GM15510 (cell line): Measurements from ENCODE around the gene MAP3K9.

Experiments
- POLR2A ChIP-seq: IDR thresholded peaks from 3 replicates; pipeline ENCODE4 v1.6.1; 2011; ENCODE audit warnings: borderline replicate concordance; ENCODE audit not compliant: insufficient read length; ENCODE audit errors: extremely low read depth

MAP3K9 gene

GRCh38 chr14:70804556-70805162 lies 4.7 kb downstream of the MAP3K9 start:
- no peak for TF ChIP-seq POLR2A

DNA sequence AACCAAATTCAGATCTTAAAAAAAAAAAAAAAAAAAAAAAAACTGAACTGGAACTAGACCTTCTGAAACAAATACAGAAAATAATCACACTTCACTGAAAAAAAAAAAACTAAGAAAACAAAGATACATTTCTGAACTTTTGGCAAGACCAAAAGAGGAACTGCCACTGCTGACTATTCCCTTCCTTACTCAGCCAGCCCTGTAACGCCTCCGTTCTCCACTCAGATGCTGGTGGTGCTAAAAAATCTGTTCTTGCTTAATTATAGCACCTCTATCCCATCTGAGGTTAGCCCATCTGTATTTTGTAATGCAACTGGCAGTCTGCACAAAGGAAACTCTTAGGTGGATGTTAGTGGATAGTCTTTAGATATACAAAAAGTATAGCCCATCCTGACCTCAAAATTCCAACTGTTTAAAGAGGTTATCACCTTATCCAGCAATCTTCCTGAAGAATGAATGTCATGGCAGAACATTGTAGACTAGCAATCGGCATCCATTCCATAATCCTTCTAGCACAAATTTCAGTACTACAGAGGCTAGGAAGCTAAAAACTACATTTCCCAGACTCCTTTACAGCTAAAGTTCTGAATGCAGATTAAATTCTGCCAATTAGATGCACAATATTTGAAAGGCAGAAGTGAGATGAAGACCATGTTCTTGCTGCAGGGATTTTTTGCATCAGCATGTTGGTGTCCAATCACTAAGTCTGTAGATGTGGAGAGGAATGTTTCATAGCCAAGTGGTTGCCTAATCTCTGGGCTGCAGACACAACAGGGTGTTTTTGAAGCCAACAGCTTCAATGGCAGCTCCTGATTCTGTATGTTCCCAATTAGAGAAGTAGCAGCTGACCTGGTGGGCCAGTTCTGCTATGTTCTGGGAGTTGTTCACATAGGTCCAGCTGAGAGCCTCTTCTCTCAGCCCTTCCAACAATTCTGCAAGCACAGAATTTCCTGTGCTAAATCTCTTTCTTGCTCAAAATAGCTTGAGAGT lies 5.7 kb downstream of the MAP3K9 start:
- TF ChIP-seq POLR2A = no peak

GRCh38 chr14:70802379-70802778 lies 6.9 kb downstream of the MAP3K9 start:
- no peak for TF ChIP-seq POLR2A

- no peak for TF ChIP-seq POLR2A
Measured at GRCh38 chr14:70801836-70802235, 7.5 kb downstream of the MAP3K9 start.

- TF ChIP-seq POLR2A = no peak
Measured at GRCh38 chr14:70796551-70796950, 12.8 kb downstream of the MAP3K9 start.

GRCh38 chr14:70794294-70794693 lies 15.0 kb downstream of the MAP3K9 start:
- no peak for TF ChIP-seq POLR2A

- TF ChIP-seq POLR2A = no peak
Measured at GRCh38 chr14:70793637-70794036, 15.7 kb downstream of the MAP3K9 start.

GRCh38 chr14:70792939-70793338 lies 16.4 kb downstream of the MAP3K9 start:
- no peak for TF ChIP-seq POLR2A

GRCh38 chr14:70791971-70792370 lies 17.3 kb downstream of the MAP3K9 start:
- no peak for TF ChIP-seq POLR2A

DNA sequence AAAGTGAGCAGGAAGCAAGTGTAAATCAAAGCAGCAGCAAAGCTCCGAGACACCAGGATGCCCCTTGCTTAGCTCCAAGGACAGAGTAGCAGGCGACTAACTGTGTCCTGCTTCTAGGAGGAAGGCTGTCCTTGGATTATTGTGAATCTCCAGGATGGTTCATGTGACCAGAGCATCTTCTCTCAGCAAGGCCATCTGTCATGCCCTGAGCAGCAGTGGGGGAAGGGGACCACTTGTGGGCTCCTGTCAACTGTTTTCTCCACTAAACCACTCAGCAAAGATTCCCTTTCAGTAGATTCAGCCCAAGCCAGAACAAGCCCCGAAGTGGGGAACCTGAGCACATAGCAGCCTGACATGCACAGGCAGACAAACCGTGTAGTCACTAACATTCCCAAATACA lies 19.4 kb downstream of the MAP3K9 start:
- no peak for TF ChIP-seq POLR2A

- no peak for TF ChIP-seq POLR2A
Measured at GRCh38 chr14:70789361-70789760, 20.0 kb downstream of the MAP3K9 start.

DNA sequence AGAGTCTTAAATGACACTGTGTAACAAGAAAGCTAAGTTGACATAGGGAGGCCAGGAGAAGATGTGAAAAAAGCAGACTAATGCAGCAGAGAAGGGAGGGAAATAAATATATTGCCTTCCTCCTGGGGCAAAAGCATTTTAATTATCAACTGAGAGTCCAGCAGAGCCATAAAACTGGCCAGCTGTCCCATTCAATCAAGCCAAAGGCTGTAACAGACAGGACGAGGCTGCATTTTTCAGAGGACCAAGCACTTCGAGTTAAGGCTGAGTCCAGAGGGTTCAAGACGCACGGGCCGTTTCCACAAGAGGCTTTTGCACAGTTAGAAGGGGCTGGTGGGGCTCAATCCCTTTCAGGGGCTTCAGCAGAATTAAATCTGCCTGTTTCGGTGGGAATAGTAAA lies 20.4 kb downstream of the MAP3K9 start:
- no peak for TF ChIP-seq POLR2A

GRCh38 chr14:70785556-70785955 lies 23.8 kb downstream of the MAP3K9 start:
- no peak for TF ChIP-seq POLR2A

GRCh38 chr14:70784886-70785285 lies 24.4 kb downstream of the MAP3K9 start:
- no peak for TF ChIP-seq POLR2A

- no peak for TF ChIP-seq POLR2A
Measured at GRCh38 chr14:70782361-70782760, 27.0 kb downstream of the MAP3K9 start.
